ENCODE data around the gene TH. TPM values are rescaled to one million over a fixed set of nuclear protein-coding genes. Genes with fewer than 3 reads are reported as not detected.

The TH gene
- total RNA-seq, 1 donor from 2014 or later: 0.23 TPM

GRCh38 chr11:2121227-2122130 lies 50.1 kb downstream of the TH start:
- no peak overlapping the region for H3K4me3 ChIP-seq (ENCODE audit: low read depth, low read length)
- no peak for TF ChIP-seq CTCF (conservative IDR thresholded peaks at IDR 0.05; ENCODE audit: low read depth, low read length)
- DNase-seq (ENCODE audit: low read depth): no peak

- no peak for TF ChIP-seq CTCF (conservative IDR thresholded peaks at IDR 0.05; ENCODE audit: low read depth, low read length)
- H3K4me3 ChIP-seq (ENCODE audit: low read depth, low read length): no peak overlapping the region
These were observed 51.1 kb downstream of the TH start for GRCh38 chr11:2120359-2121100.

GRCh38 chr11:2118677-2119076 lies 52.9 kb downstream of the TH start:
- DNase-seq (ENCODE audit: low read depth): no peak
- no peak for TF ChIP-seq CTCF (conservative IDR thresholded peaks at IDR 0.05; ENCODE audit: low read depth, low read length)
- no peak overlapping the region for H3K4me3 ChIP-seq (ENCODE audit: low read depth, low read length)

More at GRCh38 chr11:2120359-2121100, 51.1 kb downstream of the TH start:
- DNase-seq (ENCODE audit: low read depth): no peak

GRCh38 chr11:2116680-2117079 lies 54.9 kb downstream of the TH start:
- no peak overlapping the region for H3K4me3 ChIP-seq (ENCODE audit: low read depth, low read length)
- DNase-seq (ENCODE audit: low read depth): no peak
- TF ChIP-seq CTCF (conservative IDR thresholded peaks at IDR 0.05; ENCODE audit: low read depth, low read length): no peak

GRCh38 chr11:2115308-2115707 lies 56.3 kb downstream of the TH start:
- no peak overlapping the region for H3K4me3 ChIP-seq (ENCODE audit: low read depth, low read length)
- DNase-seq (ENCODE audit: low read depth): no peak
- TF ChIP-seq CTCF (conservative IDR thresholded peaks at IDR 0.05; ENCODE audit: low read depth, low read length): no peak

- TF ChIP-seq CTCF (conservative IDR thresholded peaks at IDR 0.05; ENCODE audit: low read depth, low read length): no peak
- DNase-seq (ENCODE audit: low read depth): no peak
- H3K4me3 ChIP-seq (ENCODE audit: low read depth, low read length): no peak overlapping the region
These were observed 57.0 kb downstream of the TH start for GRCh38 chr11:2114430-2115241.

Other genes with a start within 250 kb of the TH start
- gene MRPL23, start 224.5 kb downstream of the TH start, total RNA-seq: 92.1 and 251 TPM in 2 replicates
- 0.36 and 11.8 TPM in 2 replicates for gene H19, start 174.0 kb downstream of the TH start, total RNA-seq
- 6.9 and 11.7 TPM in 2 replicates for gene IGF2, start 32.4 kb downstream of the TH start, total RNA-seq
- gene INS, start 10.6 kb downstream of the TH start, total RNA-seq: not detected in 2 replicates
- gene ASCL2, start 98.8 kb upstream of the TH start, total RNA-seq: 0.12 TPM in 1 of 2 replicates, not detected in the other
- not detected in 2 replicates for gene C11orf21, start 130.1 kb upstream of the TH start, total RNA-seq
- gene TSPAN32, start 130.2 kb upstream of the TH start, total RNA-seq: not detected in 2 replicates
- gene CD81, start 205.5 kb upstream of the TH start, total RNA-seq: 179 and 183 TPM in 2 replicates
- 40.0 and 55.2 TPM in 2 replicates for gene TSSC4, start 228.9 kb upstream of the TH start, total RNA-seq